ENCODE measurements around the gene TMED5.

GRCh38 chr1:93194231-93194990 lies 14.2 kb upstream of the TMED5 start:
- TF ChIP-seq EP300 (IDR thresholded peaks at IDR 0.05; ENCODE audit: low read depth) (no peak), CTCF (IDR thresholded peaks at IDR 0.05) (no peak), POLR2A (IDR thresholded peaks at IDR 0.05) (no peak), POLR2AphosphoS5 (IDR thresholded peaks at IDR 0.05) (no peak)

All from transverse colon (tissue), 4 donors.